Aortic smooth muscle cell (primary cell): ENCODE measurements around the gene KCP. TPM values are rescaled to one million over a fixed set of nuclear protein-coding genes. Genes with fewer than 3 reads are reported as not detected.

Experiments
- total RNA-seq: library from RNA; depleted of rRNA; stranded (reverse); fragments of >200 nt; gene quantifications from 2 replicates; pipeline ENCODE4 v1.2.3, GENCODE V29; 2014

KCP gene
- under 0.01 TPM in 1 of 2 replicates, not detected in the other for total RNA-seq

DNA sequence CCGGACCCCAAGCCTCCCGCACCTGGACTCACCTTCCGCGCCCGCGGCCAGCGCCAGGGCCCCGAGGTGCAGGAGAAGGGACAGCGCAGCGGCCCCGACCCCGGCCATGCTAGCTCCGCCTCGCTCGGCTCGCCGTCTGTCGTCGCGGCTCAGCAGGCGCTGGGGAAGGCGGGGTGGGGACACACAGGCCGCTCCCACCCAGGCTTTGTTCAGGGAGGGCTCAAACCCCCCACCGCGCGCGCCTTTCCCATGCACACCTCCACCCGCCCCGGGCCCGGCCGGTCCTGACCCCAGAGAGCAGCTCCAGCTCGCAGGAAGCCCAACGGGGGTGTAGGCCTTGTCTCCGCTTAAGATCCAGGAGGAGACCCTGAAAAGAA, at the start of gene KCP:
Gene KCP (minus strand): TSS at position 141 of the 377 bp plus-strand sequence. CDS start 33 bp downstream, at position 108.

DNA sequence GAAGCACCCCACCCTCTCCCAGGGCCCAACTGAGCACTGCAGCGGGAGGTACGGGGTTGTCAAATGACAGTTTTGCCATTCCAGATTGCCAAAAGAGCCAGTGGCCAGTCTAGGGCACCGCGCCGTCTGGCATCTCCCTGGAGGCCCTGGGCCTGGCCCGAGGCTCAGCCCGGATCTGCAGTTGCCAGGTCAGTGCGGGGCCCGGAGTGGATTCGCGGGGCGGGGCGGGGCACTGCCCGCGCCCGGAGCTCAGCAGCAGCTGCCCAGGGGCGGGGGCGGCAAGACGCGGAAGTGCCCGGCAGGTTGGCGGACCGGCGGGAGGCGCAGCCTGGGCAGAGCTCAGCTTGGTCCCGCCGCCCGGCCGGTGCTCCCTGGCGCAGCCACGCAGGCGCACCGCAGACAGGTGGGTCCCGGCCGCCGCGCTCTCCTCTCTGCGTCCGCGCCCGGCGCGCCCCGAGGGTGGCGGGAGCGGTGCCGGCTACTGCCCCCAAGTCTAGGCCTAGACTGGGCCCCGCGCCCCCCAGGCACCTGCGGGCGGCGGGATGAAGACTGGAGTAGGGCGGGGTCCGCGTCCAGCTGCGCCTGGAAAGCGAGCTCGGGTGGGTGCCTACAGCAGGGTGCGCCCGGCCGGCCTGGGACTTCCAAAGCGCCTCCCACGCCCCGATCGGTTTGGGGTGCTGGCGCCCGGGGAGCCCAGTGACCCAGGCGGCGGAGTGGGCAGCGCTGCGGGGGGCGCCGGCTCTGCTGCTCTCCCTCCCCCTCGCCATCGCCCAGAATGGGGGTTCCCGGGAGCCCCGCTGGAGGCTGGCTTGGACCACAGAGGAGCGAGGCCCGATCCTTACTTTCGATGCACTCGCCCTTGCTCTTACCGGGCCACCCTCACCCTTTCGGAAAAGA, 27.4 kb upstream of the KCP start, which contains the start of gene IRF5:
Gene IRF5 (plus strand): TSS at position 281 of the 897 bp plus-strand sequence. CDS start 4,155 bp downstream, outside the sequence.

DNA sequence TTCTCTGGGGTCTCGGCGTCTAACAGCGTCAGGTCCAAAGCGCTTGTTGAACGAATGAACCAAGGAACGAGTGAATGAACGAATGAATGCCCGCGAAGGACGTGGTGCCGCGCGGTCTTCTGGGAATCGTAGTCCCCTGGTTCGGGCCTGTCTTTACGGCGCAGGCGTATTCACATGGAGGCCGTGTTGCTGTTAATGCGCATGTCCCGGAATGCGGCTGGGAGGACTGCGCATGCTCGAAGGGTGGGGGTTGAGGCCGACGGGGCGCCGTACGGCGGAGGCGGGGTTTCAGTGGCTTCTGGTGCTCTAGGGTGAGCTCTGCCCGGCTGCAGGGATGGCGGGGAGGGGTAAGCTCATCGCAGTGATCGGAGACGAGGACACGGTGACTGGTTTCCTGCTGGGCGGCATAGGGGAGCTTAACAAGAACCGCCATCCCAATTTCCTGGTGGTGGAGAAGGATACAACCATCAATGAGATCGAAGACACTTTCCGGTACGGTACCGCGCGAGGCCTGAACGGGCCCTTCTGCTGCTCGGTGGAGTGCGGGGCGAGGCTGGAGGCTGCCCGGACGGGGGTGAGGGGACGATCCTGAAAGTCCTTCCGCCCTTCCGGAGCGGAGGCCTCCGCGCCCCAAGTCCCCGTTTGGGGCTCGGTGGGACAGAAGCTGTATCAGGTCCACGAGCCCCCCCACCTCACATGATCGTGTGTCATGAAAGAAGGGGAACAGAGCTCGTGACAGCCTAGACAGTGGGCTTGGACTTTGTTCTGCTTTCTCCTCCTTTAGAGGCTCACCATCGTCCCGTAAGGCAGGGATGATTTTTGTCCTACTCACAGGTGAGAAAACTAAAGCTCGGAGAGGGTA, 47.7 kb downstream of the KCP start, which contains the start of gene ATP6V1F:
Gene ATP6V1F (plus strand): TSS at position 286 of the 862 bp plus-strand sequence. CDS start 49 bp downstream, at position 335.

DNA sequence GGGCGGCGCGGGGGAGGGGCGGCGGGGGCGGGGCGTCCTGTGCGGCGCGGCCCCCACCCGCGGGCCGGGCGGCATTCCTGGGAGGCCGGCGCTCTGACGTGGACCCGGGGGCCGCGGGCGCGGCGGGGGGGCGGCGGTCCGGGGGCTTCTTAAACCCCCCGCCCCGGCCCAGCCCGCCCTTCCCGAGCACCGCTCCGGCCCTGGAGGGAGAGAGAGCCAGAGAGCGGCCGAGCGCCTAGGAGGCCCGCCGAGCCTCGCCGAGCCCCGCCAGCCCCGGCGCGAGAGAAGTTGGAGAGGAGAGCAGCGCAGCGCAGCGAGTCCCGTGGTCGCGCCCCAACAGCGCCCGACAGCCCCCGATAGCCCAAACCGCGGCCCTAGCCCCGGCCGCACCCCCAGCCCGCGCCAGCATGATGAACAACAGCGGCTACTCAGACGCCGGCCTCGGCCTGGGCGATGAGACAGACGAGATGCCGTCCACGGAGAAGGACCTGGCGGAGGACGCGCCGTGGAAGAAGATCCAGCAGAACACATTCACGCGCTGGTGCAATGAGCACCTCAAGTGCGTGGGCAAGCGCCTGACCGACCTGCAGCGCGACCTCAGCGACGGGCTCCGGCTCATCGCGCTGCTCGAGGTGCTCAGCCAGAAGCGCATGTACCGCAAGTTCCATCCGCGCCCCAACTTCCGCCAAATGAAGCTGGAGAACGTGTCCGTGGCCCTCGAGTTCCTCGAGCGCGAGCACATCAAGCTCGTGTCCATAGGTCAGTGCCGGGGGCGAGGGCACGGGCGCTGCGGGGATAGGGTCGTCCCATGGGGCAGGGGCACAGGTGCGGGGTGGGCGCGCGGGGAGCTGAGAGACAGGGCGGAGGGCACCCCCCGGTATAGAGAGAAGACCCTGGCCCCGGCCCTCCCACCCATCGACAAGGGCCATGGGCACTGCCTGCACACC, 80.0 kb downstream of the KCP start, which contains the start of gene FLNC:
Gene FLNC (plus strand): TSS at position 176 of the 947 bp plus-strand sequence. CDS start 232 bp downstream, at position 408.

Other genes with a start within 250 kb of the KCP start
- gene GARIN1A, start 238.4 kb downstream of the KCP start, total RNA-seq: 0.92 and 1.6 TPM in 2 replicates
- 1,477 and 1,624 TPM in 2 replicates for gene CALU, start 171.3 kb downstream of the KCP start, total RNA-seq
- gene OPN1SW, start 134.9 kb downstream of the KCP start, total RNA-seq: not detected in 2 replicates
- gene CCDC136, start 118.7 kb downstream of the KCP start, total RNA-seq: 5.8 and 7.6 TPM in 2 replicates
- gene FLNC, start 80.3 kb downstream of the KCP start, total RNA-seq: 104 and 110 TPM in 2 replicates
- gene ATP6V1F, start 47.9 kb downstream of the KCP start, total RNA-seq: 83.3 and 92.7 TPM in 2 replicates
- under 0.01 TPM in 1 of 2 replicates, not detected in the other for gene IRF5, start 27.2 kb upstream of the KCP start, total RNA-seq
- gene TNPO3, start 144.4 kb upstream of the KCP start, total RNA-seq: 48.0 and 54.2 TPM in 2 replicates
- gene TSPAN33, start 234.0 kb upstream of the KCP start, total RNA-seq: 0.06 and 0.13 TPM in 2 replicates